ENCODE data around the gene CAPN14.
"Not testable (repeated sequence)": the region's sequence is repeated elsewhere in the genome, so short reads cannot be mapped to it uniquely, and the experiment has no call there.

Gene CAPN14

DNA sequence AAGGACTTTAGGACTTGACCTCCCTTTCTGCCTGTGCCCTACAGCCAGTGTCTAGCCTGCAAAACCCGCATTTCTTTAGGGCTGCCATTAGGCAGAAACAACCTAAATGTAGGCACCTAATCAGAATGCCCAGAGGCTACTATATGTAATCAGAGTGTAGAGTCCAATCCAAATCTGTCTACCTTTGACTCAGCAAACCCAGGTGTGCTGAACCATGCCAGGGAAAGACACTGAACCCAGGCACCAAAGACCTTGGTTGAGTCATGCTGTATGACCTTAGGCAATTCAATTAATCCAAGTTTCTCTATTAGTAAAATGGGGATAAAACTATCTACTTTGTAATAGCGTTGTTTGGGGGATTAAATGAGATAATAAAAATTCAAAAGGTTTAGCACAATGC is 20.7 kb downstream of the CAPN14 start:
- no peak for DNase-seq (ENCODE audit: low read depth)

DNA sequence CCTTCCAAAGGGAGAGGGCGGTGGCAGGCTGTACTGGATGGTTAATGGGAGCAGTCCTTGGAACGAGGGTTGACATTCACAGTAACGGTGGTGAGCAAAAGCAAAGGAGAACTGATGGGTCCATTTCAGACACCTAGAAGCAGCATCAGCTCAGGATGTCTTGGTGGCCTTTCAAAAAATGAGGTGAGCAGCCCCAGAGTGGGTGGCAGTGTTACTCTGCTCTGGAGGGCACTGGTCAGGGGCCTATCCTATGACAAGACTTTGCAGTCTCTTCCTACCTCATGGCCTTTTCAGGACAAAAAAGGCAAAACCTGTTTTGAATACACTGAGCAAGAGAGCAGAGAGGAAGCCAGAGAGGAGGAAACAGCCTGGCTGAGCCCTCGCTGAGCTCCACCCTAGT is 23.5 kb downstream of the CAPN14 start:
- DNase-seq (ENCODE audit: low read depth): no peak

DNA sequence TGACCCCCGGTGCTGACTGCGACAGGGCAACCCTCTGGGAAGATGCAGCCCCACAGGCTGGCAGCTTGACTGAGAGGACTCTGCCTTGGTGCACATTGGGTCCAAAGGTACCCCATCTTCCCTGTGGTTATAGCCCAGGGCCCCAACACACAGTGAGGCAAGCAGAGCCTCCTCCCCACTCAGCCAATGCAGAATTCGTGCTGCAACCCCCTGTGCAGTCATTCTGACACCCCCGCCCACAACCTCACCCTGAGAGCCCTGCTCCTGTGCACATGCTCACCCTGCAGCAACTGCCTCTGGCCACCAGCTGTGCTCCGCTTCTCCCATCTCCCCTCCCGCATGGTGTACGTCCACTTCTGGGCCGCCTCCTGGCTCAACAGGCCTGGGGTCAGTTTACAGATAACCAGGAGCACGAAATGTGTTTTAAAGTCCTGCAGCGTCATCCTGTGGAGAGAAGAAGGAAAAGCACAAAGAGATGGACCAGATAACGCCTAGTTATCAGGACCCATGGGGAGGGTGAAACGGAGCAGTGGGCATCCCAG is 24.4 kb downstream of the CAPN14 start:
- no peak for DNase-seq (ENCODE audit: low read depth)

DNA sequence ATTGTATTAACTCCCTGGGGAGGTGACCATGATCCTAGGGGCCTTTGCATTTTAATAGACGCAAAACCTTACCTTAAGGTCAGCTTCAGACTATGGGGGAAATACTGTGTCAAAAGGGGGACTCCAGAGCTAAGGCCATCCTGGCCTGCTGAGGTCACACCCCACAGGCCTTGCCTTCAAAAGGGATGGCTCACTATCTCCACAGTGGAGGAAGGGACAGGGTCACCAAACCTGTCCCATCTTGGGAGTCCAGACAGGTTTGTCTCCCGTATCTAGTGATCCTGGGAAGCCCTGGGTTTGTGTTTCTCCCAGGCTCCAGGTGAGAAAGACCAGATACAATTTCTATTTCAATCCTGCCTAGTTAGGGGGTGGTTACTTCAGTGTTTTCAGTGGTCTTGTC is 24.9 kb downstream of the CAPN14 start:
- DNase-seq (ENCODE audit: low read depth): no peak

DNA sequence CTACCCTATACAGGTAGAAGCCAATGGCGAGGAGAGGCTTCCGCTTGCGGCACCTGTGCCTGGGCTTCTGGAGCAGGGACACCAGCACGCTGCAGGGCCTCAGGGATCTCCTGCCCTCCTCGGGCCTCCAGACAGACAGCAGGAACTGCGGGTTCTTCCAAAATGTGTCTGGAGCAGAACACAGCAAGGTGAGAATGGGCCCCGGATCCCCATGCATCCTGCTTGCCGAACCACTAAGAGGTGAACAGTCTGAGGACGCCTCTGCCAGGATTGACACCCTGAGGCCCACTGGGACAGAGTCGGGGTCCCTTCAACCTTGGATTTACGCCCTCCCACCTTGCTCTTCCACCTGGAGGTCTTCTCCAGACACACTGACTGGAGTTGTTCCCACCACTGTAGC is 25.4 kb downstream of the CAPN14 start:
- DNase-seq (ENCODE audit: low read depth): no peak

DNA sequence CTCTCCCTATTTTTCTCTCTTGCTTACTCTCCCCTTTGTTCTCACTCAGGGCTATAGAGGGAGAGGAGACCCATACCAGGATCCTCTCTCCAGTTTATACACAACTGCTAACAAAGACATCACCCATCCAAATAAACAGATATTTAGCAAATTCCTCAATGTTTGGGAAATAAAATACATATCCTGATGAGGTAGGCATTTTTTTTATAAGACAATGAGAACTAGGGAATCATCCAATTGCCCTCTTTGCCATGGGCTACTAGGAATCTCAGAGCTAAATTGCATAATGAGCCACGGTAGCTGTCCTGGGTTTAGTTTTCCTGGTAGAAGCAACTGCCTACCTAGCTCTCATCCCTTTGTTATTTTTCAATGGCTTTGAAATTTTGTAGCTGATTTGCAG is 27.1 kb downstream of the CAPN14 start:
- DNase-seq (ENCODE audit: low read depth): no peak

DNA sequence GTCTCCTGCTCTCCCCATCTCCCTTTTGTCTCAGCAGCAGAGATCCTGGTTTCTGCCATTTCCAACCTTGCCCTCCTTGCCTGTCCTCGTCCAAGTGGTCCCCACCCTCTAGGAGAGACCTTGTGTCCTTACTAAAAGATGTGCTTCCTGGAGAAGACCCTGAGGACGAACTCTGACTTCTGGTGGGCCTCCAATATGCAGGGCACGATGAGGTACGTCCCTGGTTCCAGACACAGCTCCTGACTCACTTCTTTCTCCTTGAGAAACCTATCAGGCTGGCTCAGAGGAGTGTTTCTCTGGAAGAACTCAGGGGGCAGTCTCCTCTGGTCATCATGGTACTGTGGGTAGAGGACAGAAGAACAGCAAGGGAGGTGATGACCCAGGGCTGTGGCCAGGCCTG is 28.2 kb downstream of the CAPN14 start:
- no peak for DNase-seq (ENCODE audit: low read depth)

DNA sequence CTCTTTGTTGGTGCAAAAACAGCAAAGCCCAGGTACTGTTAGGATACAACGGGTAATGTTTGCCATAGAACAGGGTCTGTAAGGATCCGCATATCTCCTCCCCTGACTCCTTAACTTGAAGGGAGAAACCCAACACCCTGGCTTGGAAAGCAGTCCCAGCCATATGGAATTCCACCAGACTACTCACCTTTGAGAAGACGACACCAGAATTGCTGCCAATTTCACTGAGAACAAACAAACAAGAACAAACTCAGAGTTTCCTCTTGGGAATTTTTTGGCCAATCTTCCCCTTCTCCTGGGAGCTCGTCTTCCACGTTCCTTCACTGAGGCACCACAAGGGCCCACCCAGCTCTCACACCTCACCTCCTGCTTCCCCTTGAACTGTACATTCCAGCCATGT is 29.2 kb downstream of the CAPN14 start:
- no peak for DNase-seq (ENCODE audit: low read depth)

DNA sequence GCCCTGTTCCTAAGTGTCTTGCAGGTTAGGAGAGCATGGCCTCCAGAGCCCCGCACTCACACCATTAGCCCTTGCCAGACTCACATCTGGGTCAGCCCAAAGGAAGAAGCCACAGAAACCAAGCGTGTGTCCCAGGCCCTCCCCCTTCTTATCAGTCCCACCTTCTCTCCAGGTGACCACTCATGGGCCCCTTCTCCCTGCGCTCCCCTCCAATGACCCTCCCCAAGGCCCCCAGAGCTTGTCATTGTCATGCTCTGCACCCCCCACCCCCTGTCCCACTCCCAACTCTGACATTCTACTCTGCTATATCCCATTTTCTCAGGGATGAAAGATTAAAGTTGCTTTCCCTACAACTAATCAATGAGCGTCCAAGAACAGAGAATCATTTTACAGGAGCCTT is 30.1 kb downstream of the CAPN14 start:
- no peak for DNase-seq (ENCODE audit: low read depth)

DNA sequence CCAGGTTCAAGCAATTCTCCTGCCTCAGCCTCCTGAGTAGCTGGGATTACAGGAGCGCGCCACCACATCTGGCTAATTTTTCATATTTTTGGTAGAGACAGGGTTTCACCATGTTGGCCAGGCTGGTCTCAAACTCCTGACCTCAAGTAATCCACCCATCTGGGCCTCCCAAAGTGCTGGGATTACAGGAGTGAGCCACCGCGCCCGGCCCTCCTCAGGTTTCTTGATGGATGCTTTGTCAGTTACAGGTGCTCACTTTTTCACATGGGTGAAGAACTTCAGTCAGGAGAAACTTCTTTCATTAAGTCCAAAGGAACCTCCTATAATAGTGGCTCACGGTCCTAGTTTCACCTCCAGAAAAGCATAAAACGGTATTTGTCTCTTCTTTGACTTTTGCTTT is 33.3 kb downstream of the CAPN14 start:
- not testable (repeated sequence) for DNase-seq (ENCODE audit: low read depth)

DNA sequence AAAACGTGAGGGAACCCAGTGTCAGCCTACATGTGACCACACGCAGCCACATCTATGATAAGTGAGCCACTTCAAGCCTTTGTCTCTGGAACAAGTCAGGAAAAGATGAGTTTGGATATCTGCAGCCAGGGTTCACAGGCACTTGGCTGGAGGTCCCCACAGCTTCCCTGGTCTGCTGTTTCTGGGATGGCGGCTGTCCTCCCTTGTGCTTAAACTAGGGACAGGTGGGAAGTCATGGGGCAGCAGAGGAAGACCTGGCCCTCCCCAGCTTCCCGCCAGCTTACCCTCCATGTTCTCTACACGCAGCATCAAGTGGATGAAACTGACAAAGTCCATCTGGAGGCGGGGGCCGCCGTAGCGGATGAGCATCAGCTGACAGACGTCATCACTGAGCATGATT is 40.6 kb downstream of the CAPN14 start:
- DNase-seq (ENCODE audit: low read depth): no peak

DNA sequence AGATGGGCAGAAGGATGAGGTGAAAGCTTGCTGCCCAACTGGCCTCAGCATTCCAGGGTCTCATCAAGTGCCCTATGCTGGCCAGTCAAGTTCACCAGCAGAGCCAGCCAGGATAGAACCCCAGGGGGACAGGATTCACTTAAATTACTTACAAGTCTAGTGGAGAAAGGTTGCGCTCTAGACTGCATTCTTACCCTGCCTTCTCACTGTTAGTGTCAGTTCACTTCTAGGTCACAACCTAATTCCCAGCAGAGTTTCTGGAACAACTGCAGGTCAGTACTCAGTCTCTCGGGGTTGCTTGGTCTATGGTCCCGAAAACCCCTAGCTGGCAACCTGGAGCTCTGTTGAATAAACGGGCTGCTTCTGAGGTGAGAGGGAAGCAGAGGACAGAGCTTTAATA is 46.2 kb downstream of the CAPN14 start:
- no peak for DNase-seq (ENCODE audit: low read depth)

DNA sequence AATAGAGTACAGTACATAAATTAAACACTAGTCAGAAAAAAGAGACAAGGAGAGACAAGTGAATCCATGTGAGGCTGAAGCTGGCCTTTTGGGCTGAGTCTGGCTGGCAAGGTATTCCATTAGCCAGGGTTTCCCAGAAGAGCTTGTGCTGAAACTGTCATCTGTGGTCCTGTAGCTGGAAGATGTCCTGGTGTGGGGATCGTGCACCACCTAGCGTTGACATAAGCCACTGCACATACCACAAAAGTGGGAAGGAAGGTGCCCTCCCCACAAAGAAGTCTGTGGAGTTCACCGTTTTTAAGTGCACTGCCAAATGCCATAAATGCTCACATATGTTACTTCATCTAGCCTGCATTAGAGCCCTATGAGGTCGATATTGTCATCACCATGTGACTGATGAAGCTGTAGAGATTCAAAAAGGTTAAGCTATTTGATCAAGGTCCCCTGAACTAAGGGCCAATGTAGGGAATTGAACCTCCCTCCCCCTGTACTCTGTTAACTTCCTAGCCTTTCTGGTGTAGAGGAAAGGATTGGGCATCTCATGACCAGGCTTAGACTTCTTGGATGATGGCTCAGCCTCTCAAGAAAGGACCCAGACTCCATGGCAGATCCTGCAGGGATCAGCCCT is 47.1 kb downstream of the CAPN14 start:
- peak; percentile 38 for DNase-seq (ENCODE audit: low read depth)

DNA sequence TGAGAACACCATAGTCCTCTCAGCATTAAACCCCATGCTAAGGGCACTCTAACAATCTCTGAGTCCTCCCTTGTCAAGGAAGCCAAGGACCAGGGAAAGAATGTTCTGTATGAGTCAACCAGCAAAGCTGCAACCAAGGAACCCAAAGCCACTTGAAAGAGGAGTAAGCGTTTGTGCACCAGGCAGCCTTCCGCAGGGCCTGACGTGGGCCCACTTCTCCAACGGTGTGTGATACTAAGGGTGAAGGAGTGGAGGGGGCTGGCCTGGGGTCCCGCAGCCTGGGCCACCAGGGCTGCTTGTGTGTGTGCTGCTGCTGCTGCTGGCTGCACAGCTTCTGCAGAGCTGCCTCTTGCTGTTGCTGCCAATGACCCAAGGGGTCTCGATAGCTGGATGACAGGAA is 49.0 kb downstream of the CAPN14 start:
- DNase-seq (ENCODE audit: low read depth): no peak

DNA sequence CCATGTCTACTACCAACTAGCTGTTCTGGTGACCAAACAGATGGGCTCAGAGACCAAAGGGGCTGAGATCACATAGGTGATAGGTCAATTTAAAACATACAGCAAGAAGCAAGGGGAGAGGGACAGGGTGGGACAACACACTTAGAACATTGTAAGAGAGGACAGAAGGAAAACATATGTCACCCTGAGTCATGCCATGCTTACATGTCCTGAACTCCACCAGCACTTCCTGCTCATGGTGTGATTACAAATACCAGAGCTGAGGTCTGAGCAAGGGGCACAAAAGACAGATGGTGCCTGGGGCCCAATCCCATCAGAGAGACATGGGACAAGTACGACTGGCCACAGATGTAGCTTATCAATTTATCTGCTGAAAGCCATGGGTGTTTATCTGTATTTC is 50.4 kb downstream of the CAPN14 start:
- no peak for DNase-seq (ENCODE audit: low read depth)

DNA sequence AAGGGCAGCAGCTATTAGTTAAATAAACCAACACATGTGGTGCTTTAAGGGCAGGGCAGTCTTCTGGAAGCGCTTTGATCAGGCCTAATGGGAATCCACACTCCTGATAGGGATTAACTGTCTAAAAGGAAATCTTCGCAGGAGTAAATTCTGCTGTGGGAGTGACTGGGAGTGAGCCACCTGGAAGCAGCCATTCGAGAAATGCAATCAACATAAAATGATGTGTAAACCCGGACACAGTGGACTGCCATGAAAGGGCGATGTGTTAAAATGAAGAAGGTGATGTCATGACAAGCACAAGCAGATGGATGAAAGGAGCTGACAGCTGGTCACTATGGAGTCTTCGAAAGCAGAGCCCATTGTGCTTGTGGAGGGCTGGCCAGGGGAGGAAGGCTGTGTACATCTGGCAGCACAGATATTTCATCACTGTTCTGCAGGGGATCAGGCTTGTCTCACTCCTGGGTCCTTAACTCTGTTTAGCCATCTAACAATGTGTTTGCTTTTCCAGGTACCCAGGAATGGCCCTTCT is 54.2 kb downstream of the CAPN14 start:
- DNase-seq (ENCODE audit: low read depth): no peak

DNA sequence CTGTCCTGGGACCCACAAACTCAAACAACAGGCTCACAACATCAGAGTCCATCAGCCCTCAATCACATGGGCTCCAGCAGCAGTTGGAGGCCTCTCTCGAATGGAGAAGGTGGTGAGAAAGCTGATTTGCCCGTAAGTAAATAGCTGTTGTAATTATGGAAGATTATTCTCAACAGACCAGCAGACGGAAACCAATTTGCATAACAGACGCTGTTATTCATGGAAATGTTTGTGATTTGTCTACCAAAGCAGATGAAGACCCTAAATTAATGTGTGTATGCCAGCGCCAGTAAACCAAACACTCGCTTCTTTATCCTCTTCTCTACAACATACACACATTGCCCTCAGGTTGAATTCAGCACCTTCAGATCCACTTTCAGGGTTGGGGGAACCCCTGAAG is 55.7 kb downstream of the CAPN14 start:
- no peak for DNase-seq (ENCODE audit: low read depth)

DNA sequence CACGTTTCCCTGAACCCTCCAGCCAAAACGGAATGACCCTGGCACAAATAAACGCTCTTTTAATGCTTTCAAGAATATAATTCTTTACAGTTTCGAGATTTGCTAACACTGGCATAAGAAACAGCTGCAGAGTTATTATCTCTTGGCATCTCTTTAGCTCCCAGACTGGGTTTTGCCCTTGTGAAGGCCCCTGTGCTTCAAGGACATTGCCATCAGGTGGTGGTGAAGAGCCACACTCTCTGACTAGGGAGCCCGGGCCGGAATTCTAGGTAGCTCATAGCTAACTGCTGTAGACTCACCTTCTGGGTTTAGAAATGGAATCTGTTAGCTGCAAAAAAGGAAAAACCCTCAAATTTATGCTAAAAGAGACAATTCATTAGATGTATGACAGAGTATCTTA is 65.8 kb downstream of the CAPN14 start:
- no peak for DNase-seq (ENCODE audit: low read depth)

DNA sequence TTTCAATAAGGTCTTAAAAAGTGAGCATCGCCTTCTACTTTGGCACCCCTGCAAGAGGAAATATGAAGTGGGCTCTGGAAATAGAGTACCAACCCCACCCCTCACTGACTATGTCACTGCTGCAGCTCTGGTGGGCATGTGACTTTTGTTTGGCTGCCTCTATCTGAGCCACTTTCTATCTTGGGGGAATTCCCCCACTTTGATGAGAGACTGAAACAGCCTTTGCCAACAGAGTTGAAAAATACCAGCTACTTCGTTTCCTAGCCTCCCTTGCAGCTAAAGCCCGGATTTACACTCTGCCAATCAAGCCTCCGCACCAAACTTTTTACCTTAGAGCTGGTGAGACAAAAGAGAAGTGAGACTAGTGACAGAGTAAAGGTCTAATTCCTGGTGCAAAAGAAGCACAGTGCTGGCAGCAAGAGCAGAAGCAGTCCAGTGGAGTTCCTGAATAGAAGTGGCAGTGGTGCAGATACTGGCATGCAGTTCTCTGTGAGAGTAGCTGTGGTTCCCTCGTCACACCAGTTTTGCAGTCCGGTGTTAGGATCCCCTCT is 67.1 kb downstream of the CAPN14 start:
- DNase-seq (ENCODE audit: low read depth): no peak

DNA sequence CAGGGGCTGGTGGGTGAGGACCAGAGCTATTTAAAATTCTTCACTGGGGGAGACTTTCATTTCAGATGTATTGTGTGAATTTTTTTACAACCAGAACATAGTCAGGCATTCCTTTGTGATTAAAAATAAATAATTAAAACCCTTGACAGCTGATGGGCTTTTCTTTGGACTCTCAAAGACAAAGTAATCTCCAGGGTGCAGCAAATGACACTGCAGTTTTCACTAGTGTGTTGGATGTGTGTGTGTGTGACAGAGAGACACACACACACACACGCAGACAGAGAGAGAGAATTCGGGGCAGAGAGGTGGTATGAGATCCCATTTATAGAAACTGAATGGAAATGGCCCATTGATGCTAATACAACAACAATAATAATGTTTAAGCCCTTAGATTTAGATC is 68.8 kb downstream of the CAPN14 start:
- DNase-seq (ENCODE audit: low read depth): no peak

DNA sequence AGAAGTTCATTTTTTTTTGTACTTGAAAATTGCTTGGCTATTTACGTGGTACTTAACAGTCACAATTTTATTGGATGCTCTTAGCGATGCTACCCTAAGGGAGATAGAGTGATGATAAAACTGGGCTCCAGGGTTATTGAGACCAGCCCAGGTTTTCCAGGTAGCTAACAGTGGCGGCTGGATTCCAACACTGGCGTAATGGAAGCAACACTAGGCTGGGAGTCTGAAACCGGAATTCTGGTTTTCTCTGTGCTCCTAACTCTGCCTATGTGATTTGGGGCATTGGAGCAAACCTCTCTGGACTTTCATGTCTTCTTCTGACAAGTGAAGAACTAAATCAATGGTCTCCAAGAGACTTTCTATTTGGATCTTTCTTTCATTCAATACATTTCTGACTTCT is 69.7 kb downstream of the CAPN14 start:
- DNase-seq (ENCODE audit: low read depth): no peak

DNA sequence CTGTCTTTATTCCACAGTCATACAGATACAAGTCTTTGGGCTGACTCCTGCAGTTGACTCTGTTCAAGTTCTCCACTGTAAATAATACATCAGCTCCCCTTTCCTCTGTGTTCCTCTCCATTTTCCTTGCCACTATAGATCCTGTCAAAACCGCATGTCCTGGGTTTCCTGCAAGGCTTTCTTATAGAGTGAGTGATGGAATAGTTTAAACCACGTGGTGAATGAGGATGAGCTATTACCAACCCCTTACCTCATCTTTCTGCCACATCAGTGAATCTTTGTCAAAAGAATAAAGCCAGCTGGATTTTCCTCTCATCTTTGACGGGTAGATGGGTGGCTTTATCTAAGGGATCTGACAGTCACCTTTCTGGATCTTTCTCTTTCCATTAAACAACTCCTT is 75.2 kb downstream of the CAPN14 start:
- no peak for DNase-seq (ENCODE audit: low read depth)

DNA sequence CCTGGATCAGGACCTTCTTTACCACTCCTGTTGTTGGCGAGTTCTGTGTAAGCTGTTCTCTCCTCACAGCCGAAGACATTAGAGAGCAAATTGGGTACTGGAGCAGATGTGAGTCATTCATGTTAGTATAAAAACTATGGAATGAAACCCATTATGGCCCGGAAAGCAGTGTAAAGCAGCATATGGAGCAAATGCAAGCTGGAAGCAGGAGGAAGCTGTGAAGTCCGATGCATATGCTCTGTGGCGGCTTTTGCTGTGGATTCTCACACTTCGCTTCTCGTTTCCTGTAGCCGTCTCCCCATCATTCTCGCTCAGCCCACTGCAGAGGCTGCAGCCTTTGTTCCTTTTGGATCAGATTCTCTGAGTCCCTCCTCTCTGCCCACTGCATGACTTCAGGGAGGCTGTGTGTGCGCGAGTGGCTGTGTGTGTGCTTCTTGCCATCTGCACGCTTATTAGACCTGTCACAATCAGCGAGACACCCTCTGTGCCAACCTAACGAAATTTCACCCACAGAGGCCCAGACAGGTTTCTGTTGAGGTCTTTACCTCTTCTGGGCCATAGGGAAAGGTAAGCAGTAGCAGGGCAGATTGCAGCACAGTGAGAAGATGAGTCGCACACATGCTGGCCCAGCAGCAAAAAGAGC is 75.8 kb downstream of the CAPN14 start:
- no peak for DNase-seq (ENCODE audit: low read depth)

DNA sequence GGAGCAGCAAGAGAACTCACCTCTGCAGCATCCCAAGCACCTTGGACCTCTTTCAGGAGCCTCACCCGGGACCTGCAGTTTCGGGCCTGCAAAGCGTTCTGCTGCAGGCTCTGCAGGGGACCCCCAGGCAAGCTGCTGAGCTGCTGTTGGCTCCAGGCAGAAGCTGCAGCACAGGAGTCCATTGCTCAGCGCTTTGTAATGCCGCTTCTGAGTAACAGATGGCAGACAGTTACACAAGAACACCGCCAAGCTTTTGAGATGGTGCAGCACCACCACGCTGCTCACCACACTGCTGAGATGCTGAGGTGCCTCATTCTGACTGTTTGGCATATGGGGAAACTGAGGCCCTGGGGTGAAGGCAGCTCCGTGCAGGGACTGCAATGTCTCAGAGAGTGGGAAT is 77.2 kb downstream of the CAPN14 start:
- DNase-seq (ENCODE audit: low read depth): no peak
